ENCODE results near the gene NWD2.

Gene NWD2

GRCh38 chr4:37243722-37244582, 591 bp upstream of the NWD2 start:
- Histone ChIP-seq H3K9me3 (ENCODE audit: control insufficient read depth, insufficient read depth, low read length) (no peaks in the 10 kb centered on the region), H3K4me1 (ENCODE audit: insufficient read depth, low read length) (peaks cover 3% of the 10 kb centered on the region; the same call in 1 of the 2 replicates), H3K36me3 (ENCODE audit: insufficient read depth, low read length) (no peaks in the 10 kb centered on the region), H3K9ac (ENCODE audit: low read depth, low read length) (peak overlapping the region; percentile 57; the same call in 1 of the 2 replicates)

GRCh38 chr4:37245391-37245954, 930 bp downstream of the NWD2 start:
- H3K9ac ChIP-seq (ENCODE audit: low read depth, low read length): peak overlapping the region; percentile 57; the same call in 1 of the 2 replicates
- H3K4me1 ChIP-seq (ENCODE audit: insufficient read depth, low read length): 0 out of 2 replicates have a peak, but pooled peaks cover 3% of the 10 kb centered on the region
- no peaks in the 10 kb centered on the region for H3K36me3 ChIP-seq (ENCODE audit: insufficient read depth, low read length)
- no peaks in the 10 kb centered on the region for H3K9me3 ChIP-seq (ENCODE audit: control insufficient read depth, insufficient read depth, low read length)

- H3K4me1 ChIP-seq (ENCODE audit: insufficient read depth, low read length): 0 out of 2 replicates have a peak, but pooled peaks cover 3% of the 10 kb centered on the region
- H3K9me3 ChIP-seq (ENCODE audit: control insufficient read depth, insufficient read depth, low read length): no peaks in the 10 kb centered on the region
- H3K9ac ChIP-seq (ENCODE audit: low read depth, low read length): no peak overlapping the region
- H3K36me3 ChIP-seq (ENCODE audit: insufficient read depth, low read length): no peaks in the 10 kb centered on the region
Measured at GRCh38 chr4:37246891-37247290, 2.3 kb downstream of the NWD2 start.

GRCh38 chr4:37258221-37258620, 13.7 kb downstream of the NWD2 start:
- Histone ChIP-seq H3K36me3 (ENCODE audit: insufficient read depth, low read length) (no peaks in the 10 kb centered on the region), H3K9ac (ENCODE audit: low read depth, low read length) (no peak overlapping the region), H3K9me3 (ENCODE audit: control insufficient read depth, insufficient read depth, low read length) (no peaks in the 10 kb centered on the region), H3K4me1 (ENCODE audit: insufficient read depth, low read length) (no peaks in the 10 kb centered on the region)

- Histone ChIP-seq H3K4me1 (ENCODE audit: insufficient read depth, low read length) (no peaks in the 10 kb centered on the region), H3K9ac (ENCODE audit: low read depth, low read length) (no peak overlapping the region), H3K9me3 (ENCODE audit: control insufficient read depth, insufficient read depth, low read length) (no peaks in the 10 kb centered on the region), H3K36me3 (ENCODE audit: insufficient read depth, low read length) (no peaks in the 10 kb centered on the region)
Measured at GRCh38 chr4:37268319-37268718, 23.8 kb downstream of the NWD2 start.

GRCh38 chr4:37279121-37279520, 34.6 kb downstream of the NWD2 start:
- Histone ChIP-seq H3K9me3 (ENCODE audit: control insufficient read depth, insufficient read depth, low read length) (no peaks in the 10 kb centered on the region), H3K36me3 (ENCODE audit: insufficient read depth, low read length) (no peaks in the 10 kb centered on the region), H3K4me1 (ENCODE audit: insufficient read depth, low read length) (no peaks in the 10 kb centered on the region), H3K9ac (ENCODE audit: low read depth, low read length) (no peak overlapping the region)

GRCh38 chr4:37279894-37280592, 35.5 kb downstream of the NWD2 start:
- no peaks in the 10 kb centered on the region for H3K36me3 ChIP-seq (ENCODE audit: insufficient read depth, low read length)
- H3K4me1 ChIP-seq (ENCODE audit: insufficient read depth, low read length): no peaks in the 10 kb centered on the region
- no peak overlapping the region for H3K9ac ChIP-seq (ENCODE audit: low read depth, low read length)
- no peaks in the 10 kb centered on the region for H3K9me3 ChIP-seq (ENCODE audit: control insufficient read depth, insufficient read depth, low read length)

GRCh38 chr4:37299468-37299867, 54.9 kb downstream of the NWD2 start:
- Histone ChIP-seq H3K9me3 (ENCODE audit: control insufficient read depth, insufficient read depth, low read length) (no peaks in the 10 kb centered on the region; the same call in 1 of the 2 replicates), H3K9ac (ENCODE audit: low read depth, low read length) (no peak overlapping the region), H3K4me1 (ENCODE audit: insufficient read depth, low read length) (no peaks in the 10 kb centered on the region), H3K36me3 (ENCODE audit: insufficient read depth, low read length) (no peaks in the 10 kb centered on the region)

GRCh38 chr4:37304612-37305011, 60.1 kb downstream of the NWD2 start:
- no peaks in the 10 kb centered on the region for H3K4me1 ChIP-seq (ENCODE audit: insufficient read depth, low read length)
- H3K9me3 ChIP-seq (ENCODE audit: control insufficient read depth, insufficient read depth, low read length): no peaks in the 10 kb centered on the region; the same call in 1 of the 2 replicates
- H3K9ac ChIP-seq (ENCODE audit: low read depth, low read length): no peak overlapping the region
- H3K36me3 ChIP-seq (ENCODE audit: insufficient read depth, low read length): no peaks in the 10 kb centered on the region

- H3K9me3 ChIP-seq (ENCODE audit: control insufficient read depth, insufficient read depth, low read length): no peaks in the 10 kb centered on the region; the same call in 1 of the 2 replicates
- H3K36me3 ChIP-seq (ENCODE audit: insufficient read depth, low read length): no peaks in the 10 kb centered on the region
- no peaks in the 10 kb centered on the region for H3K4me1 ChIP-seq (ENCODE audit: insufficient read depth, low read length)
- no peak overlapping the region for H3K9ac ChIP-seq (ENCODE audit: low read depth, low read length)
Measured at GRCh38 chr4:37305984-37306383, 61.4 kb downstream of the NWD2 start.

- Histone ChIP-seq H3K36me3 (ENCODE audit: insufficient read depth, low read length) (no peaks in the 10 kb centered on the region), H3K9ac (ENCODE audit: low read depth, low read length) (no peak overlapping the region), H3K4me1 (ENCODE audit: insufficient read depth, low read length) (no peaks in the 10 kb centered on the region; the same call in 1 of the 2 replicates), H3K9me3 (ENCODE audit: control insufficient read depth, insufficient read depth, low read length) (no peaks in the 10 kb centered on the region)
Measured at GRCh38 chr4:37317104-37317643, 72.6 kb downstream of the NWD2 start.

- peaks cover 8% of the 10 kb centered on the region; the same call in 1 of the 2 replicates for H3K4me1 ChIP-seq (ENCODE audit: insufficient read depth, low read length)
- no peaks in the 10 kb centered on the region for H3K9me3 ChIP-seq (ENCODE audit: control insufficient read depth, insufficient read depth, low read length)
- H3K9ac ChIP-seq (ENCODE audit: low read depth, low read length): no peak overlapping the region
- no peaks in the 10 kb centered on the region for H3K36me3 ChIP-seq (ENCODE audit: insufficient read depth, low read length)
Measured at GRCh38 chr4:37320513-37321235, 76.1 kb downstream of the NWD2 start.

GRCh38 chr4:37322122-37322521, 77.6 kb downstream of the NWD2 start:
- Histone ChIP-seq H3K9ac (ENCODE audit: low read depth, low read length) (no peak overlapping the region), H3K9me3 (ENCODE audit: control insufficient read depth, insufficient read depth, low read length) (no peaks in the 10 kb centered on the region), H3K4me1 (ENCODE audit: insufficient read depth, low read length) (peaks cover 8% of the 10 kb centered on the region; the same call in 1 of the 2 replicates), H3K36me3 (ENCODE audit: insufficient read depth, low read length) (no peaks in the 10 kb centered on the region)

- H3K36me3 ChIP-seq (ENCODE audit: insufficient read depth, low read length): no peaks in the 10 kb centered on the region
- no peaks in the 10 kb centered on the region for H3K9me3 ChIP-seq (ENCODE audit: control insufficient read depth, insufficient read depth, low read length)
- peaks cover 8% of the 10 kb centered on the region; the same call in 1 of the 2 replicates for H3K4me1 ChIP-seq (ENCODE audit: insufficient read depth, low read length)
- H3K9ac ChIP-seq (ENCODE audit: low read depth, low read length): no peak overlapping the region
Measured at GRCh38 chr4:37324546-37324945, 80.0 kb downstream of the NWD2 start.

Measured in ES-I3 (cell line).